SK-N-SH (cell line): Measurements from ENCODE around the gene PEX1. TPM values are rescaled to one million over a fixed set of nuclear protein-coding genes. Genes with fewer than 3 reads are reported as not detected.

ENCODE experiments used
- CTCF ChIA-PET: fragments of 300-600, 350-600 bp; formaldehyde crosslinking; extraction: SDS; loops from one replicate; lab custom pipeline; 2021; lab: Yijun Ruan, JAX
- POLR2A ChIA-PET: fragments of 350-600 bp; sonication (Branson Sonifier 250); formaldehyde crosslinking; extraction: SDS; loops from one replicate; lab custom pipeline; 2020; ENCODE audit warnings: antibody characterized with exemption, inconsistent platforms; lab: Yijun Ruan, JAX
- DNase-seq: peaks from one replicate; pipeline ENCODE4 v3.0.0; 2012
- H2AFZ ChIP-seq: fragments of 200-600 bp; sonication (generic); 2 replicates; pipeline ENCODE4 v1.8.1; 2016; ENCODE audit warnings: antibody characterized with exemption, mild to moderate bottlenecking, low read depth
- H3F3A ChIP-seq: fragments of 200-600 bp; sonication (generic); replicated peaks from 2 replicates; pipeline ENCODE3; 2016; ENCODE audit warnings: antibody characterized with exemption, mild to moderate bottlenecking; ENCODE audit not compliant: insufficient read depth
- H3K27ac ChIP-seq, 2 experiments: fragments of 200-500 bp in 1 of 2; fragments of 200-600 bp in 1 of 2; sonication (Bioruptor generic) in 1 of 2; sonication (generic), shearing (Covaris generic) in 1 of 2; 2 replicates each; pipeline versions ENCODE4 v1.5.1 to v1.6.1; 2014 to 2016; ENCODE audit warnings: low read depth in 2 of 2, inconsistent platforms in 1 of 2, low read length in 1 of 2, mild to moderate bottlenecking in 1 of 2, mixed read lengths in 1 of 2
- H3K27me3 ChIP-seq: fragments of 200-600 bp; sonication (generic), shearing (Covaris generic); 2 replicates; pipeline ENCODE4 v1.6.1; 2016; ENCODE audit warnings: mixed run types; ENCODE audit not compliant: insufficient read depth
- H3K36me3 ChIP-seq, 2 experiments: fragments of 200-500 bp in 1 of 2; fragments of 200-600 bp in 1 of 2; sonication (Bioruptor generic) in 1 of 2; sonication (generic) in 1 of 2; replicated peaks in 1 of 2; 2 replicates each; pipeline versions ENCODE3 to v1.5.1; 2014 to 2016; ENCODE audit warnings: low read length in 1 of 2, mild to moderate bottlenecking in 1 of 2; ENCODE audit not compliant: insufficient read depth in 2 of 2, control insufficient read depth in 1 of 2
- H3K4me1 ChIP-seq, 2 experiments: fragments of 200-500 bp in 1 of 2; fragments of 200-600 bp in 1 of 2; sonication (Bioruptor generic) in 1 of 2; sonication (generic), shearing (Covaris generic) in 1 of 2; 2 replicates each; pipeline versions ENCODE4 v1.5.1 to v1.6.1; 2014 to 2016; ENCODE audit warnings: low read depth in 1 of 2, low read length in 1 of 2, mixed run types in 1 of 2; ENCODE audit not compliant: insufficient read depth in 2 of 2, control insufficient read depth in 1 of 2
- H3K4me2 ChIP-seq: fragments of 200-600 bp; sonication (generic), shearing (Covaris generic); 2 replicates; pipeline ENCODE4 v1.6.1; 2017; ENCODE audit warnings: mixed run types
- H3K4me3 ChIP-seq, 2 experiments: fragments of 200-500 bp in 1 of 2; fragments of 200-600 bp in 1 of 2; sonication (Bioruptor generic) in 1 of 2; sonication (generic), shearing (Covaris generic) in 1 of 2; 2 replicates each; pipeline versions ENCODE4 v1.5.1 to v1.8.1; 2014 to 2016; ENCODE audit warnings: low read depth in 2 of 2, inconsistent platforms in 1 of 2, low read length in 1 of 2, mild to moderate bottlenecking in 1 of 2, mixed read lengths in 1 of 2, moderate library complexity in 1 of 2
- H3K79me2 ChIP-seq: fragments of 200-600 bp; sonication (generic); 2 replicates; pipeline ENCODE4 v1.8.1; 2017; ENCODE audit warnings: mild to moderate bottlenecking; ENCODE audit not compliant: insufficient read depth
- H3K9ac ChIP-seq: fragments of 200-600 bp; sonication (generic); 2 replicates; pipeline ENCODE4 v1.6.1; 2017; ENCODE audit warnings: mixed run types
- H3K9me2 ChIP-seq: fragments of 200-600 bp; sonication (generic); 2 replicates; pipeline ENCODE4 v1.6.1; 2017; ENCODE audit warnings: mixed run types
- H3K9me3 ChIP-seq: fragments of 200-600 bp; sonication (generic); 2 replicates; pipeline ENCODE4 v1.6.1; 2017; ENCODE audit warnings: mixed run types, mild to moderate bottlenecking, moderate library complexity
- H4K20me1 ChIP-seq: fragments of 200-600 bp; sonication (generic); 2 replicates; pipeline ENCODE4 v1.6.1; 2017; ENCODE audit warnings: mild to moderate bottlenecking, mixed run types; ENCODE audit not compliant: insufficient read depth
- CHD2 ChIP-seq: fragments of 150-350 bp; IDR thresholded peaks from 2 replicates; pipeline ENCODE4 v1.6.1; 2018; ENCODE audit warnings: low read length; ENCODE audit not compliant: partially characterized antibody
- EZH2phosphoT487 ChIP-seq: fragments of 200-600 bp; sonication (generic); IDR thresholded peaks from 2 replicates; pipeline ENCODE4 v1.6.1; 2017; ENCODE audit warnings: low read depth, mixed run types, mild to moderate bottlenecking, antibody characterized with exemption, moderate library complexity, borderline replicate concordance
- FOSL2 ChIP-seq: IDR thresholded peaks from 2 replicates; pipeline ENCODE4 v1.4.0; 2012; ENCODE audit warnings: low read depth, mild to moderate bottlenecking, moderate library complexity, borderline replicate concordance
- GABPA ChIP-seq: IDR thresholded peaks from 2 replicates; pipeline ENCODE4 v1.4.0; 2012; ENCODE audit warnings: low read depth, mild to moderate bottlenecking
- JUND ChIP-seq: IDR thresholded peaks from 2 replicates; pipeline ENCODE4 v1.4.0; 2012
- MXI1 ChIP-seq: IDR thresholded peaks from 2 replicates; pipeline ENCODE4 v1.6.1; 2012; ENCODE audit warnings: mild to moderate bottlenecking, low read depth, low read length, improper control_type of control experiment
- RAD21 ChIP-seq: IDR thresholded peaks from 2 replicates; pipeline ENCODE4 v1.6.1; 2012; ENCODE audit warnings: mild to moderate bottlenecking, low read length
- RXRA ChIP-seq: IDR thresholded peaks from 2 replicates; pipeline ENCODE4 v1.4.0; 2012; ENCODE audit warnings: low read depth, mild to moderate bottlenecking, borderline replicate concordance
- TAF1 ChIP-seq: IDR thresholded peaks from 2 replicates; pipeline ENCODE4 v1.6.1; 2012; ENCODE audit warnings: low read depth, mild to moderate bottlenecking, low read length, moderate library complexity, borderline replicate concordance
- WGBS: methylation state at CpG from one replicate; pipeline ENCODE4 v1.1.6; 2017; ENCODE audit warnings: low lambda C conversion rate; 5-methylcytosine and 5-hydroxymethylcytosine counted together
- polyA plus RNA-seq, 3 experiments: library from polyadenylated mRNA; depleted of rRNA; stranded (reverse); fragments of >200 nt; gene quantifications; 2 replicates each; pipeline ENCODE4 v1.2.3, GENCODE V29; 2012
- TF ChIP-seq, protein P1 (sequence below): IDR thresholded peaks from 2 replicates; pipeline ENCODE4; 2012
- TF ChIP-seq, protein P2 (sequence below): IDR thresholded peaks from 2 replicates; pipeline ENCODE4 v1.4.0; 2012; ENCODE audit warnings: low read depth, borderline replicate concordance
- TF ChIP-seq, protein P3 (sequence below): fragments of 200-600 bp; sonication (generic); IDR thresholded peaks from 2 replicates; pipeline ENCODE4 v1.6.1; 2017; ENCODE audit warnings: antibody characterized with exemption, mild to moderate bottlenecking, moderate library complexity
- TF ChIP-seq, protein P4 (sequence below): IDR thresholded peaks from 2 replicates; pipeline ENCODE4 v1.4.0; 2012; ENCODE audit warnings: low read depth, borderline replicate concordance
- TF ChIP-seq, protein P5 (sequence below): fragments of 150-350 bp; IDR thresholded peaks from 2 replicates; pipeline ENCODE4 v1.6.1; 2017; ENCODE audit warnings: antibody characterized with exemption, low read length, low read depth, borderline replicate concordance

PEX1 gene
- polyA plus RNA-seq, 1 of the 3 experiments (the other 2 are of a cell fraction), result 16.0 TPM

DNA sequence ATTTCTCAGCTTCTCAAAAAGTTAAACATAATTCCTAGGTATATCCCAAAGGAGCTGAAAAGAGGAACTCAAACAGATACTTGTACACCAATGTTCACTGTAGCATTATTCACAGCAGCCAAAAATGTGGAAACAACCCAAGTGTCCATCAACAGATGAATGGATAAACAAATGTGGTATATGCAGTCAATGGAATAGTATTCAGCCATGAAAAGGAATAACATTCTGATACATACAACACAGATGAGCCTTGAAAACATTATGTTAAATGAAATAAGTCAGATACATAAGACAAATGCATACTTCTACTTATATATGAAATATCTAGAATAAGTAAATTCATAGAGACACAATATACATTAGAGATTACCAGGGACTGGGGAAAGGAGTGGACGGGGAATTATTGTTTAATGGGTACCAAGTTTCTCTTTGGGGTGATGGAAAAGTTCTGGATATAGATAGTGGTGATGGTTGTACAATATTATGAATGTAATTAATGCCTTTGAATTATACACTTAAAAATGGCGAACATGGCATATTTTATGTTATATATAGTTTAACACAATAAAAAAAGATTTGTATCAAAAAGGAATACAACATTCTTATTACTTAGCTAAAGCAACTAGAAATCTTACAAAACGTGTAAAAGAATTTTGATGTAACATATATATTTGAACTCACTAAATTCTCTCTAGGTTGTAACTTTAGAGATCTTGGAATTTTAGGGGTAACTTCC lies 15.0 kb downstream of the PEX1 start:
- Histone ChIP-seq H3K27me3 (no peaks in the 10 kb centered on the region), H2AFZ (no peak overlapping the region), H3K27ac (no peak overlapping the region), H4K20me1 (no peaks in the 10 kb centered on the region), H3F3A (peaks cover 7% of the 10 kb centered on the region), H3K4me2 (no peak overlapping the region), H3K9ac (no peak overlapping the region), H3K36me3 (peaks cover 35 to 50% of the 10 kb centered on the region in 2 experiments), H3K79me2 (no peaks in the 10 kb centered on the region), H3K9me2 (no peaks in the 10 kb centered on the region), H3K4me3 (no peak overlapping the region), H3K9me3 (no peaks in the 10 kb centered on the region), H3K4me1 (no peaks in the 10 kb centered on the region)
- CTCF ChIA-PET, result interaction anchor here (1.2 to 1.7 kb wide), 3 partner anchors 14 to 66 kb away, joined by 3 to 4 read pairs (median 3); partner anchors contain the start of gene GATAD1
- POLR2A ChIA-PET, result no interaction called here
- no peak for TF ChIP-seq TAF1
- TF ChIP-seq, protein P1, sequence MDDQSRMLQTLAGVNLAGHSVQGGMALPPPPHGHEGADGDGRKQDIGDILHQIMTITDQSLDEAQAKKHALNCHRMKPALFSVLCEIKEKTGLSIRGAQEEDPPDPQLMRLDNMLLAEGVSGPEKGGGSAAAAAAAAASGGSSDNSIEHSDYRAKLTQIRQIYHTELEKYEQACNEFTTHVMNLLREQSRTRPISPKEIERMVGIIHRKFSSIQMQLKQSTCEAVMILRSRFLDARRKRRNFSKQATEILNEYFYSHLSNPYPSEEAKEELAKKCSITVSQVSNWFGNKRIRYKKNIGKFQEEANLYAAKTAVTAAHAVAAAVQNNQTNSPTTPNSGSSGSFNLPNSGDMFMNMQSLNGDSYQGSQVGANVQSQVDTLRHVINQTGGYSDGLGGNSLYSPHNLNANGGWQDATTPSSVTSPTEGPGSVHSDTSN, result no peak
- TF ChIP-seq RAD21, result no peak
- no peak for TF ChIP-seq FOSL2
- TF ChIP-seq CHD2, result no peak
- TF ChIP-seq, protein P2, sequence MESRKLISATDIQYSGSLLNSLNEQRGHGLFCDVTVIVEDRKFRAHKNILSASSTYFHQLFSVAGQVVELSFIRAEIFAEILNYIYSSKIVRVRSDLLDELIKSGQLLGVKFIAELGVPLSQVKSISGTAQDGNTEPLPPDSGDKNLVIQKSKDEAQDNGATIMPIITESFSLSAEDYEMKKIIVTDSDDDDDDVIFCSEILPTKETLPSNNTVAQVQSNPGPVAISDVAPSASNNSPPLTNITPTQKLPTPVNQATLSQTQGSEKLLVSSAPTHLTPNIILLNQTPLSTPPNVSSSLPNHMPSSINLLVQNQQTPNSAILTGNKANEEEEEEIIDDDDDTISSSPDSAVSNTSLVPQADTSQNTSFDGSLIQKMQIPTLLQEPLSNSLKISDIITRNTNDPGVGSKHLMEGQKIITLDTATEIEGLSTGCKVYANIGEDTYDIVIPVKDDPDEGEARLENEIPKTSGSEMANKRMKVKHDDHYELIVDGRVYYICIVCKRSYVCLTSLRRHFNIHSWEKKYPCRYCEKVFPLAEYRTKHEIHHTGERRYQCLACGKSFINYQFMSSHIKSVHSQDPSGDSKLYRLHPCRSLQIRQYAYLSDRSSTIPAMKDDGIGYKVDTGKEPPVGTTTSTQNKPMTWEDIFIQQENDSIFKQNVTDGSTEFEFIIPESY, result no peak
- WGBS, result 60% methylated on average over 3 of the region's 3 CpGs
- no peak for DNase-seq

DNA sequence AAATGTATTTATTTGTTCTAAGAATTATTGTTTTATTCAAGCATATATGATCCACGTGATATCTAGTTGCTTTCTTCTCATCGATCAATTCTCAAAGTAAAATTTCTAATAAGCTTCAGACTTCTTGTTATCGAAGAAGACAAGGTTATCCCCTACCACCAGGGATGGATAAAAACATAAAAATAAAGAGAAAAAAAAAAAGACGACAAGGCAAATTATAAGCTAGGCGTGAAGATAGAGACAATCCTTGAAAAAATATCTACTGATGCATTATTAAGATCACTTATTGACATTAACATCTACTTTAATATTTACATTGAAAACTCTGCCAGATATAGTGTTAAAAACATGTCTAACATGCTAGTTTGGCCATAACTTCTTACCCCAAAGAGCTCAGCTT lies 19.4 kb downstream of the PEX1 start:
- Histone ChIP-seq H3K4me2 (no peak overlapping the region), H3K4me3 (no peak overlapping the region), H3K27ac (no peak overlapping the region), H3K9me2 (no peaks in the 10 kb centered on the region), H4K20me1 (no peaks in the 10 kb centered on the region), H3K9me3 (no peaks in the 10 kb centered on the region), H3K9ac (no peak overlapping the region), H3F3A (peaks cover 12% of the 10 kb centered on the region), H3K4me1 (no peaks in the 10 kb centered on the region), H3K79me2 (no peaks in the 10 kb centered on the region), H3K36me3 (peaks cover 48% of the 10 kb centered on the region in 2 experiments), H2AFZ (no peak overlapping the region), H3K27me3 (no peaks in the 10 kb centered on the region)
- POLR2A ChIA-PET, result no interaction called here
- 98% methylated on average over 5 of the region's 5 CpGs for WGBS
- DNase-seq, result no peak
- CTCF ChIA-PET, result no interaction called here
- TF ChIP-seq JUND (no peak), MXI1 (no peak), RAD21 (no peak), GABPA (no peak), EZH2phosphoT487 (no peak), RXRA (no peak), CHD2 (no peak)
- TF ChIP-seq, protein P1, result no peak
- TF ChIP-seq, protein P3, sequence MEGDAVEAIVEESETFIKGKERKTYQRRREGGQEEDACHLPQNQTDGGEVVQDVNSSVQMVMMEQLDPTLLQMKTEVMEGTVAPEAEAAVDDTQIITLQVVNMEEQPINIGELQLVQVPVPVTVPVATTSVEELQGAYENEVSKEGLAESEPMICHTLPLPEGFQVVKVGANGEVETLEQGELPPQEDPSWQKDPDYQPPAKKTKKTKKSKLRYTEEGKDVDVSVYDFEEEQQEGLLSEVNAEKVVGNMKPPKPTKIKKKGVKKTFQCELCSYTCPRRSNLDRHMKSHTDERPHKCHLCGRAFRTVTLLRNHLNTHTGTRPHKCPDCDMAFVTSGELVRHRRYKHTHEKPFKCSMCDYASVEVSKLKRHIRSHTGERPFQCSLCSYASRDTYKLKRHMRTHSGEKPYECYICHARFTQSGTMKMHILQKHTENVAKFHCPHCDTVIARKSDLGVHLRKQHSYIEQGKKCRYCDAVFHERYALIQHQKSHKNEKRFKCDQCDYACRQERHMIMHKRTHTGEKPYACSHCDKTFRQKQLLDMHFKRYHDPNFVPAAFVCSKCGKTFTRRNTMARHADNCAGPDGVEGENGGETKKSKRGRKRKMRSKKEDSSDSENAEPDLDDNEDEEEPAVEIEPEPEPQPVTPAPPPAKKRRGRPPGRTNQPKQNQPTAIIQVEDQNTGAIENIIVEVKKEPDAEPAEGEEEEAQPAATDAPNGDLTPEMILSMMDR, result no peak
- TF ChIP-seq, protein P4, sequence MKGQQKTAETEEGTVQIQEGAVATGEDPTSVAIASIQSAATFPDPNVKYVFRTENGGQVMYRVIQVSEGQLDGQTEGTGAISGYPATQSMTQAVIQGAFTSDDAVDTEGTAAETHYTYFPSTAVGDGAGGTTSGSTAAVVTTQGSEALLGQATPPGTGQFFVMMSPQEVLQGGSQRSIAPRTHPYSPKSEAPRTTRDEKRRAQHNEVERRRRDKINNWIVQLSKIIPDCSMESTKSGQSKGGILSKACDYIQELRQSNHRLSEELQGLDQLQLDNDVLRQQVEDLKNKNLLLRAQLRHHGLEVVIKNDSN, result no peak
- TF ChIP-seq, protein P2, result no peak
- TF ChIP-seq, protein P5, sequence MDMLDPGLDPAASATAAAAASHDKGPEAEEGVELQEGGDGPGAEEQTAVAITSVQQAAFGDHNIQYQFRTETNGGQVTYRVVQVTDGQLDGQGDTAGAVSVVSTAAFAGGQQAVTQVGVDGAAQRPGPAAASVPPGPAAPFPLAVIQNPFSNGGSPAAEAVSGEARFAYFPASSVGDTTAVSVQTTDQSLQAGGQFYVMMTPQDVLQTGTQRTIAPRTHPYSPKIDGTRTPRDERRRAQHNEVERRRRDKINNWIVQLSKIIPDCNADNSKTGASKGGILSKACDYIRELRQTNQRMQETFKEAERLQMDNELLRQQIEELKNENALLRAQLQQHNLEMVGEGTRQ, result no peak
